Measurements from ENCODE around the gene GRIN2A. TPM values are rescaled to one million over a fixed set of nuclear protein-coding genes. Genes with fewer than 3 reads are reported as not detected.

The GRIN2A gene
- total RNA-seq, 2 donors from 2014 or later = 0.26 to 21.4 TPM

DNA sequence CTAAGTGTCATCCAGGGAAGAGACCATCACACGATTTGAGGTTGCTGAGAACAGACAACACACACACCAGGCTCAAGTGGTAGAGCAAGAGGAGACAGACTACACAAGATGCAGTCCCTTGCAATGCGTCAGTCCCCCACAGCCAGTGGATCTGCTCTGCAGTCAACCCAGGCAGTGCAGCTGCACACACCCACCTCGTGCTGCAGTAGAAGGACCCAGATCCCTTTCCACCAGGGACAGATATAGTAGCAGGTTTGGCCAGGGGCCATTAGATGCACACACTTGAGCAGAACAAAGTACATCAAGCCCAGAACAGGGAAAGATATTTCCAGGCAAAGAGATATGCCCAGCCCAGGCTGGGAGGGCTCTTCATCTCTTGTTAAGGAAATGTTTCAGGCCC, 112.9 kb downstream of the GRIN2A start:
- DNase-seq (no peak), ATAC-seq (no peak)
- Histone ChIP-seq H3K9me3 (no peaks in the 10 kb centered on the region), H3K4me3 (no peak overlapping the region), H3K27ac (no peak overlapping the region), H3K27me3 (no peaks in the 10 kb centered on the region), H3K36me3 (replicated peaks in 1 of 2; ENCODE audit: insufficient read depth in 1 of 2, low read depth in 2 of 2) (no peaks in the 10 kb centered on the region), H3K4me1 (peaks cover 4% of the 10 kb centered on the region)
- TF ChIP-seq, protein P1, sequence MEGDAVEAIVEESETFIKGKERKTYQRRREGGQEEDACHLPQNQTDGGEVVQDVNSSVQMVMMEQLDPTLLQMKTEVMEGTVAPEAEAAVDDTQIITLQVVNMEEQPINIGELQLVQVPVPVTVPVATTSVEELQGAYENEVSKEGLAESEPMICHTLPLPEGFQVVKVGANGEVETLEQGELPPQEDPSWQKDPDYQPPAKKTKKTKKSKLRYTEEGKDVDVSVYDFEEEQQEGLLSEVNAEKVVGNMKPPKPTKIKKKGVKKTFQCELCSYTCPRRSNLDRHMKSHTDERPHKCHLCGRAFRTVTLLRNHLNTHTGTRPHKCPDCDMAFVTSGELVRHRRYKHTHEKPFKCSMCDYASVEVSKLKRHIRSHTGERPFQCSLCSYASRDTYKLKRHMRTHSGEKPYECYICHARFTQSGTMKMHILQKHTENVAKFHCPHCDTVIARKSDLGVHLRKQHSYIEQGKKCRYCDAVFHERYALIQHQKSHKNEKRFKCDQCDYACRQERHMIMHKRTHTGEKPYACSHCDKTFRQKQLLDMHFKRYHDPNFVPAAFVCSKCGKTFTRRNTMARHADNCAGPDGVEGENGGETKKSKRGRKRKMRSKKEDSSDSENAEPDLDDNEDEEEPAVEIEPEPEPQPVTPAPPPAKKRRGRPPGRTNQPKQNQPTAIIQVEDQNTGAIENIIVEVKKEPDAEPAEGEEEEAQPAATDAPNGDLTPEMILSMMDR (IDR thresholded peaks at IDR 0.05) = no peak
- no peak for TF ChIP-seq POLR2A (IDR thresholded peaks at IDR 0.05)
- intact Hi-C loops (cut with DNase I) = no loop called here
- 48 to 55% methylated on average over 2 to 3 of the region's 3 CpGs for WGBS, 2 donors

DNA sequence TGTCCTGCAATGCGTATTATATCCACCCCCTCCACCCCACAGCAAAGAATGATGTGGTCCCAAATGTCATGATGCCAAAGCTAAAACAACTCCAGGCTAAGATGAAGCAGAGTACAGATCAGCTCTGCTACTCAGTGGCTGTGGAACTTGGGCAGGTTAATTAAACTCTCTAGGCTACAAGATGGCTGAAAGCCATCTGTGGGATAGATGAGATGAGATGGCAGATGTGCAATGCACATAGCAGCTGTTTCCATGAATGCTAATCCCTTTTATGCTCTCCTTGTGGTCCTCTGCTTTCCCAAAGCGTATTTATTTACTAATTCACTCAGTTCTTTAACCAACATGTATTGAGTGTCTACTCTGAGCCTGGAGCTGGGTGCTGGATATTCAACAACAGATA, 114.4 kb downstream of the GRIN2A start:
- TF ChIP-seq, protein P1 (IDR thresholded peaks at IDR 0.05) = no peak
- TF ChIP-seq POLR2A (IDR thresholded peaks at IDR 0.05) = no peak
- no peak for ATAC-seq
- Histone ChIP-seq H3K27me3 (no peaks in the 10 kb centered on the region), H3K36me3 (replicated peaks in 1 of 2; ENCODE audit: insufficient read depth in 1 of 2, low read depth in 2 of 2) (no peaks in the 10 kb centered on the region), H3K27ac (no peak overlapping the region), H3K9me3 (no peaks in the 10 kb centered on the region), H3K4me1 (peaks cover 8% of the 10 kb centered on the region), H3K4me3 (no peak overlapping the region)
- intact Hi-C loops (cut with DNase I) = no loop called here
- WGBS, 2 donors = 56 to 69% methylated on average over 2 of the region's 2 CpGs
- DNase-seq = no peak

DNA sequence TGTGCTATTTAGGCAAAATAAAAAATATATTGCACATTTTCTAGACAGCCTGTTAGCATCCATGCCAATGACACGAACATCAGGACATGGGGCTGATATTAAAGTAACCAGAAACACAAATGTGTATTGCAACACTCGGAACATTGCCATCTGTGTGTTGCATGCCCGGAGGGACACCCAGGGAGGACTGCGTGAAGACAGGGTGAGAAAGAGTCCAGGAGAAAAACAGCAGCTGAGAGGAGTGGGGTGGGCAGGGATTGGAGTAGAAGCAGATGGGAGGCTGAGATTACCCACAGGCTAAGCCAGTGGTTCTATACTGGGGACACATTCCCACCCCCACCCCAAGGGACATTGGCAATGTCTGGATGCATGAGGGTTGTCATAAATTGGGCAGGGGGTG, 114.8 kb downstream of the GRIN2A start:
- H3K9me3 ChIP-seq = no peaks in the 10 kb centered on the region
- TF ChIP-seq, protein P1 (IDR thresholded peaks at IDR 0.05) = no peak
- no peak for TF ChIP-seq POLR2A (IDR thresholded peaks at IDR 0.05)
- H3K4me1 ChIP-seq = peaks cover 8% of the 10 kb centered on the region
- DNase-seq (peak in 1 of 4 donors; percentile 15), ATAC-seq (no peak)
- intact Hi-C loops (cut with DNase I) = no loop called here
- H3K4me3 ChIP-seq = no peak overlapping the region
- no peaks in the 10 kb centered on the region for H3K36me3 ChIP-seq (replicated peaks in 1 of 2; ENCODE audit: insufficient read depth in 1 of 2, low read depth in 2 of 2)
- H3K27ac ChIP-seq = no peak overlapping the region
- 37 to 40% methylated on average over 4 of the region's 4 CpGs for WGBS, 2 donors
- no peaks in the 10 kb centered on the region for H3K27me3 ChIP-seq

DNA sequence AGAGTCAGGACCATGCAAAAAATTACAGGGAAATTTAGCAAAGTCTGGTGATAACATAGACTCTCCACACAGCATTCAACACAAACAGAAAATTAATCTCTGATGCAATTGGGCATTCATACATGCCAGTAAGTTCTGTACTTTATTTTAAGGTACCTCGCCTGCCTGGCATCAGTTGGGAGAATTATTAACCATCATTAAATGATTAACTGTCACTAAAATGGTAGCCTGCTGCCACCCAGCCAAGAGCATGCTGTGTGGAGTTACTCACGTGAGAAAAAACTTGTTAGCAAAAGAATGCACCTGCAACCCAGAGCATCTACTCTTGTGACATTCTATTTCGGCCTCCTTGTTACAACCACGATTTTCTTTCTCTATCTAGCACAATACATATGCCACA, 117.2 kb downstream of the GRIN2A start:
- ATAC-seq = peak; percentile 59
- no peaks in the 10 kb centered on the region for H3K36me3 ChIP-seq (replicated peaks in 1 of 2; ENCODE audit: insufficient read depth in 1 of 2, low read depth in 2 of 2)
- no peaks in the 10 kb centered on the region for H3K9me3 ChIP-seq
- no peak overlapping the region for H3K4me3 ChIP-seq
- H3K27ac ChIP-seq = no peak overlapping the region
- intact Hi-C loops (cut with DNase I) = no loop called here
- DNase-seq = peak in 3 of 4 donors; percentile 18 to 37 (median 22)
- H3K4me1 ChIP-seq = peaks cover 8% of the 10 kb centered on the region
- TF ChIP-seq POLR2A (IDR thresholded peaks at IDR 0.05) = no peak
- TF ChIP-seq, protein P1 (IDR thresholded peaks at IDR 0.05) = no peak
- no peaks in the 10 kb centered on the region for H3K27me3 ChIP-seq
- 6 to 22% methylated on average over 4 of the region's 4 CpGs for WGBS, 2 donors

DNA sequence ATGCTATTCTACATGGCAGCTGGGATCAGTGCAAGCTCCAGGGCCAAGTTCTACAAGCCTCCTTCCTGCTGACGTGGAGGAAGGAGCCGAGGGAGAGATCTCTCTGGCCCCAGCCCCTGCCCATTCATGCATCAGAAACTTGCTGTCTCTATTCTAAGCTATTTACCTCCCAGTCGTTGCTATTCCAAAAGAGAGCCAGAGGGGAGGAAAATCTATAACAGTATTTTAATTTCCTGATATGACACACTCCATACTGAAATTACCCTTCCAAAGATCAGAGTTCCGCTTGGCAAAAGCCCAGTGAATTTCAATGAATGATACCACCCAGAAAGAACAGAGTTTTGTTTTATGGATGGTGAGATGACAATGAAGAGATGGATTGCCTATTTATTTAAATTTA, 133.4 kb downstream of the GRIN2A start:
- TF ChIP-seq, protein P1 (IDR thresholded peaks at IDR 0.05) = no peak
- no peak for TF ChIP-seq POLR2A (IDR thresholded peaks at IDR 0.05)
- Histone ChIP-seq H3K4me3 (no peak overlapping the region), H3K36me3 (replicated peaks in 1 of 2; ENCODE audit: insufficient read depth in 1 of 2, low read depth in 2 of 2) (no peaks in the 10 kb centered on the region), H3K27me3 (no peaks in the 10 kb centered on the region), H3K27ac (peak overlapping the region in 1 of 4 donors; percentile 15), H3K9me3 (no peaks in the 10 kb centered on the region), H3K4me1 (peaks cover 7% of the 10 kb centered on the region)
- intact Hi-C loops (cut with DNase I) = loop anchor here (10.0 kb wide), 1 partner anchor 1376 kb away; no protein-coding TSS in a partner anchor
- 28 to 32% methylated on average over 4 of the region's 4 CpGs for WGBS, 2 donors
- ATAC-seq (peak; percentile 50), DNase-seq (no peak)

Data from body of pancreas (tissue), 4 donors.